ENCODE measurements around the gene AQR. TPM values are rescaled to one million over a fixed set of nuclear protein-coding genes. Genes with fewer than 3 reads are reported as not detected.

Gene AQR
- 10 to 100 TPM; 13.9 to 40.1 (median 30.5) TPM for total RNA-seq
- polyA plus RNA-seq, result 10 to 100 TPM; 10.2 to 43.4 (median 24.3) TPM
- long read RNA-seq, donor 1, full-length matches to known transcripts, result 6 of 6 reads
- long read RNA-seq, donor 1, partial matches to known transcripts, result 0 of 6 reads
- long read RNA-seq, donor 1, other reads (novel, unspliced or antisense), result 0 of 6 reads
- long read RNA-seq, donor 2, full-length matches to known transcripts, result 5 of 5 reads
- long read RNA-seq, donor 2, partial matches to known transcripts, result 0 of 5 reads
- long read RNA-seq, donor 2, other reads (novel, unspliced or antisense), result 0 of 5 reads
- long read RNA-seq, donor 3, partial matches to known transcripts, result 0 of 1 reads
- long read RNA-seq, donor 3, other reads (novel, unspliced or antisense), result 0 of 1 reads
- long read RNA-seq, donor 4, full-length matches to known transcripts, result 1 of 6 reads
- long read RNA-seq, donor 4, partial matches to known transcripts, result 1 of 6 reads
- long read RNA-seq, donor 4, other reads (novel, unspliced or antisense), result 4 of 6 reads
- long read RNA-seq, donor 5, full-length matches to known transcripts, result 7 of 14 reads
- long read RNA-seq, donor 5, partial matches to known transcripts, result 2 of 14 reads
- long read RNA-seq, donor 5, other reads (novel, unspliced or antisense), result 5 of 14 reads
- long read RNA-seq, donor 6, partial matches to known transcripts, result 2 of 7 reads
- long read RNA-seq, donor 6, other reads (novel, unspliced or antisense), result 4 of 7 reads
- long read RNA-seq, donor 7, partial matches to known transcripts, result 0 of 4 reads
- long read RNA-seq, donor 7, other reads (novel, unspliced or antisense), result 0 of 4 reads
- long read RNA-seq, donor 8, partial matches to known transcripts, result 30 of 32 reads
- long read RNA-seq, donor 8, other reads (novel, unspliced or antisense), result 0 of 32 reads
- long read RNA-seq, donor 9, full-length matches to known transcripts, result 4 of 9 reads
- long read RNA-seq, donor 9, partial matches to known transcripts, result 5 of 9 reads
- long read RNA-seq, donor 9, other reads (novel, unspliced or antisense), result 0 of 9 reads
- long read RNA-seq, donor 10, full-length matches to known transcripts, result 1 of 1 reads
- long read RNA-seq, donor 10, partial matches to known transcripts, result 0 of 1 reads
- long read RNA-seq, donor 10, other reads (novel, unspliced or antisense), result 0 of 1 reads

DNA sequence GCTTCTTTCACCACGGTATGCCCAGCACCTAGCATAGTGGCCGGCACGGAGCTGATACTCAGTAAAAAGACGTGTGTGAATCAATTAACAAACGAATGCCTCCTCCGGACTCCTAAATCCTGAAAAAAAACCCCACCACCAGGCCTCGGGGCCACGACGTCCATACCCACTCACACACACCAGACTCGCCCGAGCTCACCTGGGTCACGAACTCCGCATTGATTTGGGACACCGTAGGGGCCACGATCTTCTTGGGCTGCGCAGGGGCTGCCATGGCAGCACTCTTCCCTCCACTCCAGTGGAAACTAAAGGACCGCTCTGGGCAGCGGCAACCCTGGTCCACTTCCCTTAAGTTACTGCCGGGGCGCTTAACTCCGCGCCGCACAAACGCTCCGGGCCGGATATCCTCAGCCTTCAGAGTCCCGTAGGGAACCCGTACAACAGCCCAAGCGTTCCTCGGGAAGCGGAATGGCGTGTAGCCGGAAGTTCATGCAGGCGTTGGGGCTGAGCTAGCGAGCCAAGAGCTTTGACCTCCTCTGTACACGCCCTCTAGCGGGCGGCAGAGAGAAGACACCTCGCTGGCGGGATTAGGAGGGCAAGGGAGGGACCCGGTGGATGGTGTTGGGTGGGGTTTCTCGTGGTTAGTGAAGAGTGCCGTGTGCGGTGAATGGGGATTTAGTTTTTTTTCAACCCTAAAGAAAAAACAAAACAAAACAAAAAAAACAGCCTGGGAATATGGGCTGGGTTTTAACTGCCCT is at the start of gene AQR:
AQR (minus strand) TSS at position 403 of the 758 bp plus-strand sequence; CDS start at position 274, 129 bp downstream.
- H3K27me3 ChIP-seq, result no peaks in the 10 kb centered on the region
- H3K4me1 ChIP-seq (replicated peaks in 1 of 2), result peaks cover 7 to 39% of the 10 kb centered on the region in 2 donors
- peak; percentile 93 to 98 (median 97) for DNase-seq
- 0 to 2% (median 0%) methylated on average over 19 to 44 of the region's 44 CpGs for WGBS, 4 donors
- peak; percentile 71 to 85 for TF ChIP-seq POLR2A (IDR thresholded peaks at IDR 0.05)
- TF ChIP-seq CTCF (IDR thresholded peaks at IDR 0.05), result peak; percentile 61 to 94 (median 80)
- peak within 1 kb of the TSS; percentile 80 to 98 (median 86) for H3K4me3 ChIP-seq
- H3K9me3 ChIP-seq (replicated peaks in 1 of 3), result no peaks in the 10 kb centered on the region
- intact Hi-C loops (cut with DNase I), result no loop called here
- H3K36me3 ChIP-seq (replicated peaks in 1 of 2), result no peaks in the 10 kb centered on the region
- peak within 1 kb of the TSS; percentile 15 to 86 (median 74) for H3K27ac ChIP-seq

GRCh38 chr15:35014241-35014640 is 44.7 kb upstream of the AQR start:
- no peak overlapping the region for H3K4me3 ChIP-seq
- no peak for TF ChIP-seq CTCF (IDR thresholded peaks at IDR 0.05)
- TF ChIP-seq POLR2A (IDR thresholded peaks at IDR 0.05), result no peak
- no peaks in the 10 kb centered on the region for H3K9me3 ChIP-seq (replicated peaks in 1 of 3)
- no peaks in the 10 kb centered on the region for H3K36me3 ChIP-seq (replicated peaks in 1 of 2)
- H3K4me1 ChIP-seq (replicated peaks in 1 of 2), result no peaks in the 10 kb centered on the region
- intact Hi-C loops (cut with DNase I), result no loop called here
- no peak for DNase-seq
- H3K27me3 ChIP-seq, result no peaks in the 10 kb centered on the region
- no peak overlapping the region for H3K27ac ChIP-seq

DNA sequence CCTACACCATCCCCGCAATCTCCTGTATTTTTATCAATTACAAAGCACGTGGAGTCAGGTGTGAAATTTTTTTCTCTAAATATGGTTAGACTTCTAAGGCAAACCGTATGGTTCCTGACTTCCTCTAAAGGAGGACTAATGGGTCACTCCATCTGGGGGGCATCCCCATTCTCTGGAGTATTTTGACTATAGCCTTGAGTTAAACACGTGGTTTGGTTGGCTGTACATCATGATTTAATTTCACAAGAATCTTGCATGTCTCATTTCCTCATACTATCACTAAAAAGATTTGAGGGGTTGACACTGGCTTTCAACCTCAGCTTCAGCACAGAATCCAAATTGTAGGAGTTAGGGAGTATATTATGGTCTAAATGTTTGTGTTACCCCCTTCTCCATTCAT is 43.8 kb upstream of the AQR start:
- Histone ChIP-seq H3K27me3 (no peaks in the 10 kb centered on the region), H3K27ac (no peak overlapping the region), H3K4me3 (no peak overlapping the region), H3K4me1 (replicated peaks in 1 of 2) (no peaks in the 10 kb centered on the region), H3K9me3 (replicated peaks in 1 of 3) (no peaks in the 10 kb centered on the region), H3K36me3 (replicated peaks in 1 of 2) (no peaks in the 10 kb centered on the region)
- intact Hi-C loops (cut with DNase I), result no loop called here
- 70 to 73% (median 71%) methylated on average over 4 of the region's 4 CpGs for WGBS, 4 donors
- TF ChIP-seq POLR2A (IDR thresholded peaks at IDR 0.05), result no peak
- TF ChIP-seq CTCF (IDR thresholded peaks at IDR 0.05), result no peak
- no peak for DNase-seq
